Mucosa of stomach (tissue), 1 donor: Measurements from ENCODE around the gene NKX6-2.

Experiments
- H3K27me3 ChIP-seq: one replicate; pipeline ENCODE4 v1.7.0; 2013; ENCODE audit warnings: mild to moderate bottlenecking, low read length; ENCODE audit not compliant: control insufficient read depth, insufficient read depth
- H3K36me3 ChIP-seq: one replicate; pipeline ENCODE4 v1.7.0; 2013; ENCODE audit warnings: low read length; ENCODE audit not compliant: control insufficient read depth, insufficient read depth
- H3K4me1 ChIP-seq: one replicate; pipeline ENCODE4 v1.7.0; 2013; ENCODE audit warnings: mild to moderate bottlenecking, low read length; ENCODE audit not compliant: control insufficient read depth, insufficient read depth
- H3K4me3 ChIP-seq: one replicate; pipeline ENCODE4 v1.7.0; 2013; ENCODE audit warnings: low read length
- H3K9ac ChIP-seq: one replicate; pipeline ENCODE4 v1.7.0; 2013; ENCODE audit warnings: mild to moderate bottlenecking, low read length, moderate library complexity
- H3K9me3 ChIP-seq: one replicate; pipeline ENCODE4 v1.7.0; 2013; ENCODE audit warnings: mild to moderate bottlenecking, low read length, moderate library complexity; ENCODE audit not compliant: control insufficient read depth
- donor health status: Pancreatic carcinoma.

Gene NKX6-2

GRCh38 chr10:132810141-132810806, 24.3 kb upstream of the NKX6-2 start:
- Histone ChIP-seq H3K4me3 (no peak overlapping the region), H3K4me1 (peaks cover 3% of the 10 kb centered on the region), H3K27me3 (peaks cover 3% of the 10 kb centered on the region), H3K36me3 (no peaks in the 10 kb centered on the region), H3K9me3 (no peaks in the 10 kb centered on the region), H3K9ac (no peak overlapping the region)

- peaks cover 3% of the 10 kb centered on the region for H3K27me3 ChIP-seq
- no peaks in the 10 kb centered on the region for H3K9me3 ChIP-seq
- H3K9ac ChIP-seq = no peak overlapping the region
- peaks cover 3% of the 10 kb centered on the region for H3K4me1 ChIP-seq
- no peak overlapping the region for H3K4me3 ChIP-seq
- H3K36me3 ChIP-seq = no peaks in the 10 kb centered on the region
Measured at GRCh38 chr10:132809232-132810140, 23.5 kb upstream of the NKX6-2 start.

- peaks cover 3% of the 10 kb centered on the region for H3K27me3 ChIP-seq
- no peak overlapping the region for H3K9ac ChIP-seq
- H3K9me3 ChIP-seq = no peaks in the 10 kb centered on the region
- H3K36me3 ChIP-seq = no peaks in the 10 kb centered on the region
- no peak overlapping the region for H3K4me3 ChIP-seq
- H3K4me1 ChIP-seq = peaks cover under 1% of the 10 kb centered on the region
Measured at GRCh38 chr10:132808383-132809231, 22.7 kb upstream of the NKX6-2 start.

- Histone ChIP-seq H3K9ac (no peak overlapping the region), H3K9me3 (no peaks in the 10 kb centered on the region), H3K4me3 (no peak overlapping the region), H3K27me3 (peaks cover 3% of the 10 kb centered on the region), H3K4me1 (no peaks in the 10 kb centered on the region), H3K36me3 (no peaks in the 10 kb centered on the region)
Measured at GRCh38 chr10:132807621-132808049, 21.7 kb upstream of the NKX6-2 start.

GRCh38 chr10:132806561-132807003, 20.6 kb upstream of the NKX6-2 start:
- H3K36me3 ChIP-seq = no peaks in the 10 kb centered on the region
- no peaks in the 10 kb centered on the region for H3K9me3 ChIP-seq
- no peak overlapping the region for H3K9ac ChIP-seq
- H3K4me1 ChIP-seq = no peaks in the 10 kb centered on the region
- no peak overlapping the region for H3K4me3 ChIP-seq
- H3K27me3 ChIP-seq = peaks cover 3% of the 10 kb centered on the region

GRCh38 chr10:132806110-132806509, 20.2 kb upstream of the NKX6-2 start:
- Histone ChIP-seq H3K9ac (no peak overlapping the region), H3K9me3 (no peaks in the 10 kb centered on the region), H3K4me3 (no peak overlapping the region), H3K4me1 (no peaks in the 10 kb centered on the region), H3K27me3 (peaks cover 3% of the 10 kb centered on the region), H3K36me3 (no peaks in the 10 kb centered on the region)

- Histone ChIP-seq H3K36me3 (no peaks in the 10 kb centered on the region), H3K4me1 (no peaks in the 10 kb centered on the region), H3K9me3 (no peaks in the 10 kb centered on the region), H3K27me3 (peaks cover 3% of the 10 kb centered on the region), H3K4me3 (no peak overlapping the region), H3K9ac (no peak overlapping the region)
Measured at GRCh38 chr10:132805599-132805998, 19.7 kb upstream of the NKX6-2 start.

- no peaks in the 10 kb centered on the region for H3K9me3 ChIP-seq
- H3K27me3 ChIP-seq = peaks cover 3% of the 10 kb centered on the region
- no peaks in the 10 kb centered on the region for H3K4me1 ChIP-seq
- no peak overlapping the region for H3K9ac ChIP-seq
- no peaks in the 10 kb centered on the region for H3K36me3 ChIP-seq
- H3K4me3 ChIP-seq = no peak overlapping the region
Measured at GRCh38 chr10:132804785-132805426, 19.0 kb upstream of the NKX6-2 start.

- H3K4me1 ChIP-seq = no peaks in the 10 kb centered on the region
- H3K9ac ChIP-seq = no peak overlapping the region
- no peak overlapping the region for H3K4me3 ChIP-seq
- H3K9me3 ChIP-seq = no peaks in the 10 kb centered on the region
- peaks cover 3% of the 10 kb centered on the region for H3K27me3 ChIP-seq
- no peaks in the 10 kb centered on the region for H3K36me3 ChIP-seq
Measured at GRCh38 chr10:132804287-132804686, 18.3 kb upstream of the NKX6-2 start.

- no peak overlapping the region for H3K4me3 ChIP-seq
- no peaks in the 10 kb centered on the region for H3K9me3 ChIP-seq
- H3K27me3 ChIP-seq = peaks cover 1% of the 10 kb centered on the region
- no peaks in the 10 kb centered on the region for H3K36me3 ChIP-seq
- H3K4me1 ChIP-seq = no peaks in the 10 kb centered on the region
- no peak overlapping the region for H3K9ac ChIP-seq
Measured at GRCh38 chr10:132803416-132804210, 17.7 kb upstream of the NKX6-2 start.
